CD4-positive, alpha-beta T cell treated with Interleukin-2 at 100 ng/mL for 4 hours (primary cell): Measurements from ENCODE around the gene MORC3.
"Not testable (repeated sequence)": the region's sequence is repeated elsewhere in the genome, so short reads cannot be mapped to it uniquely, and the experiment has no call there.

ENCODE experiments used
- DNase-seq: peaks from one replicate; pipeline ENCODE4 v3.0.0-alpha.2; 2020; ENCODE audit warnings: low spot score

The MORC3 gene

DNA sequence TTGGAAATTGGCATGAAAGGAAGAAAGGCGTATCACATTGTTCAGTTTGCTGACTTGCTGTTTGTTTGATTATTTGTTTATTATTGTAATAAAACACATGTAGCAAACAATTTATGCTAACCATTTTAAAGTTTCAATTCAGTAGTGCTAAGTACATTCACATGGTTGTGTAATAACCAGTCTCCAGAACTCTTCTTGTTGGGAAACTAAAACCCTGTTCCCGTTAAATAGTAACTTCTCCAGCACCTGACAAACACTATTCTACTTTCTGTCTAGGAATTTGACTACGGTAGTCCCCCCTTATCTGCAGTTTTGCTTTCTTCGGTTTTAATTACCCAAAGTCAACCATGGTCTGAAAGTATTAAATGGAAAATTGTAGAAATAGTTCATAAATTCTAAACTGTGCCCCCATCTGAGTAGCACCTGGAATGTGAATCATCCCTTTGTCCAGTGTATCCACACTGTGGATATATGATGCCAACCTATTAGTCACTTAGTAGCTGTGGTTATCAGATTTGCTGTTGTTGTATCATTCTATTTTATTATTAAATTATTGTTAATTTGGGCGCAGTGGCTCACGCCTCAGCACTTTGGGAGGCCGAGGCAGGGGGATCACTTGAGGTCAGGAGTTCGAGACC lies 5.5 kb downstream of the MORC3 start:
- DNase-seq = no peak

DNA sequence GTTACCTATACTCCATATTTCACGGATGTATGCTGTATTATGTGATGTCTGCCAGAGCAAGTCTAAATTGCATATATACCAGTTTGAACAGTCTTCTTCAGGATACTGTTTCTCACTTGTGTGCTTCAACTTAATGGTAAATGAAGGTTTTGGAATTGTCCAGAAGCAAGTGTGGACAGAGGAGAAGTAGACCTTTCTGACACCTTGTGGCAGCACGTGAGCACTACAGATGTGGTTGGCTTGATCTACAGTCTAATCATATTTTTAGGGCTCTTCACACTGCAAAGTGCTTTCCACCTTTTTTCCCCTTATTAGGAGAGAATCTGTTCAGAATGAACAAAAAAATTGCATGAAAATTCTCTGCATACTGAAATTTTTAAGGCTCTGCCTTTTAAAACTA lies 10.9 kb downstream of the MORC3 start:
- peak; percentile 61 for DNase-seq

DNA sequence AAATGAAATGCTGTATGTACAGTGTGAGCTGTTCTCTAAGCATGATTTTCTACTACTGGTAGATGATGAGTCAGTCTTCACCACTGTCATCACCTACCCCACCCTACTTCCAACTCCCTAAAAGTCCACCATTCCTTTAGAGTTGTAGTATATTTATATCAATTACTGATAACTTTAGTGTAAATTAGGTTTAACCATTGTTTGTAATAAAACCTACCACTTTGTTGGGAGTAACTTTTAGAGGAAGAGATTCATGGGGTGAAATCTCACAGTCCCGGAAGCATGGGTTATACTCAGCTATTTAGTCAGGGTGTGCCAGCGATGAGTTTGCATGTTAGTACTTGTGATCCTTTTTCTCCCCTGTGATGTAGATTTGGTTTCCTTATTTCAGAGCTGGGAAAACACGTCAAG lies 17.1 kb downstream of the MORC3 start:
- no peak for DNase-seq

GRCh38 chr21:36338975-36339374 lies 19.0 kb downstream of the MORC3 start:
- no peak for DNase-seq

- not testable (repeated sequence) for DNase-seq
These were observed 22.6 kb downstream of the MORC3 start for GRCh38 chr21:36342581-36342980.

DNA sequence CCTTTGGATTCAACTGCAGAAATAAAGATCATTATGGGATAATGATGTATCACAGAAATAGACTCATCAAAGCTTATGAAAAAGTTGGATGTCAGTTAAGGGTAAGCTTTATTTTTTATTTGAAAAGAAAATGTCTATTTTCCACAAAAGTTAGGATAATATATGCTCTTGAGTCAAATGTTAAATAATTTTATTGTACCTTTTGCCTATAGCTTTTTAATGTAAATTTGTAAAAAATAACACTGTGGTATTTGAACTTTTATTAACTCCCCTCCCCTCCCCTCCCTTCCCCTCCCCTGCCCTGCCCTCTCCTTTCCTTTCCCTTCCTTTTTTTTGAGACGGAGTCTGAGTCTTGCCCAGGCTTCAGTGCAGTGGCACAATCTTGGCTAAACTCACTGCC lies 24.9 kb downstream of the MORC3 start:
- no peak for DNase-seq

DNA sequence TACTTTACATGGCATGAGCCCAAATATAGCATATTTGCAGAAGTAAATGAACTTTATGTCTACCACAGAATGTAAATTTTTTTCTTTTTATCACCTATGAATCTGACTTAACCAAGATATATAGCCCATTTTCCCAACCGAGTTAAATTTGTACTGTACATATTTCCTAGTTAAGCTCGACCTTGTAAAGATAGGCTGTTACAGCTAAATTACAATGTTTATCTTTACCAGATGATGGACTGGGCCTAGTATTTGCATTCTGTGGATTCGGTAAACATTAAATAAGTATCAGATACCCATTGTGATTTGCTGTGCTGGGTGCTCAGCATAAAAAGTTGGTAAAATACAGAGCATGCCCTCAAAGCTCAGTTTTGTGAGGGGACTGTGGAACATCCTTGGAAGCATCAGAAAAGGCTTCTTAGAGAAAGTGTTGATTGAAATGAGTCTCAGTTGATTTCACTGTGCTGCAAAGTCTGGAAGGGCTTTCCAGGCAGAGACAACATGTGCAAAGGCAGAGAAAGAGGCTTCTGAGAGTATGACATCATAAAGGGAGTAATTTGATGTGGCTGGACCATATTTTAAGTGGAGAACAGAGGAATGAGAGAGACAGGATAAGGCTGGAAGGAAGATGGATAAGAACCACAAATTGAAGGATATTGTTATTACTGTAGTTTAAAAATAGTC lies 27.4 kb downstream of the MORC3 start:
- DNase-seq = no peak

GRCh38 chr21:36347962-36348328 lies 27.9 kb downstream of the MORC3 start:
- DNase-seq = no peak

DNA sequence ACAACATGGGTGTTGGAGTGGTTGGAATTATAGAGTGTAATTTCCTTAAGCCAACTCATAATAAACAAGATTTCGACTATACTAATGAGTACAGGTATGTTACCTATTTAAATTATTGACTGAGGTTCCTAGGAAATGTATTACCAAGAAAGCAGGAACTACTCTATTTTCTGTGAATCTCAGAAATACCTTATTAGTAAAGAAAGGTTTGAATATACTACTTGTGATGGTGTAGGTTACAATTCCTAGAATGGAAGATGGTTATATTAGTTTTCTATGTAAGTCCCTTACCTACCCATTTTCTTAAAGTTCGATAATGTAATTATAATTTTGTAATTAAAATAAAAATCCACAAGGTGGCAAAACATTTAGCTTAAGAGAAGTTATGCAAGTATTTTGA lies 29.3 kb downstream of the MORC3 start:
- DNase-seq = no peak

DNA sequence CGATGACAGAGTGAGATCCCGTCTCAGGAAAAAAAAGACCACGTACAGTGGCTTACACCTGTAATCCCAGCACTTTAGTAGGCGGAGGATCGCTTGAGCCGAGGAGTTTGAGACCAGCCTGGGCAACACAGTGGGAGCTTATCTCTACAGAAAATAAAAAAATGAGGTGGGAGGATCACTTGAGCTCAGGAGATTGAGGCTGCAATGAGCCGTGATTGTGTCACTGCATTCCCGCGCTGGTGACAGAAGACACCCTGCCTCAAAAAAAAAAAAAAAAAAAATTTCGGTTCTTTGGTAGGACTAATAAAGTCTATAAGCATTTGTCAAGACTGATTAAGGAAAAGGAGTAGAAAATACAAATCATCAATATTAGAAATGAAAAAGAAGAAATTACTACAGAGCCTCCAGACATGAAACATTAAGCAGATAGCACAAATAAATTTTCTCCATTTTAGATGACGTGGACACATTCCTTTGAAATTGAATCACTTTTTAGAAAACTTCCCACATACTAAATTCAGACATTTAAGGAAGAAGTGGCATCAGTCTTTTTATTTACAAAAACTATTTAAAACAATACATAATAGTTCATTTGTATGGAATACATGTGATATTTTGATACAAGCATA lies 30.4 kb downstream of the MORC3 start:
- no peak for DNase-seq

DNA sequence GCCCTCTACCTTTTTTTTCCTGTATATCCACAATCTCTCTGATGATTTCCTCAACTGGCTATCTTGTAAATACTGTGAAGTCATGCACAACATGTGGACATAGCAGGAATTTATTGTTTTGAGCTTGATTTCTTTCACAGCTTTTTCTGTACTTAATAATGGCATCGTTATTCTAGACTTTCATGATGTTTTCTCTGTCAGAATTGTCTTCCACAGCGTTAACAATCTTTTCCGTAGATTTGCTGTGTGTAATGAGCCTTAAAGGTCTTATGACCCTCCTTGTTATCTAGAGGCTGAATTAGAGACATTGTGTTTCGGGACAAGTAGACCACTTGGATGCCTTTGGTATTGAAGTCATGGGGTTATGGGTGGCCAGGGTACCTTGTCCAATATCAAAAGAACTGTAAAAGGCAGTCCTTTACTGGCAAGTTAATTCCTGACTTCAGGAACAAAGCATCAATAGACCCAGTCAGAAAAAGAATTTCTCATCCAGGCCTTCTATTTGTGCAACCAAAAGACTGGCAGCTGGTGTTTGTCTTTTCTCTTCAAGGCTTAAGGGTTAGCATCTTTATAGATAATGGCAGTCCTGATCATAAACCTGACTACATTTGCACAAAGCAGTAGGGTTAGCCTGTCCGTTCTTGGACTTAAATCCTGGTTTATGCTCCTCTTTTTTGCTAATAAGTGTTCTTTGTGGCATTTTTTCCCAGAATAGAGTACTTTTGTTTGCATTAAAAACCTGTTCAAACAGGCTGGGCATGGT lies 35.1 kb downstream of the MORC3 start:
- no peak for DNase-seq

- DNase-seq = no peak
These were observed 35.9 kb downstream of the MORC3 start for GRCh38 chr21:36355868-36356267.

GRCh38 chr21:36359185-36359584 lies 39.2 kb downstream of the MORC3 start:
- DNase-seq = no peak

DNA sequence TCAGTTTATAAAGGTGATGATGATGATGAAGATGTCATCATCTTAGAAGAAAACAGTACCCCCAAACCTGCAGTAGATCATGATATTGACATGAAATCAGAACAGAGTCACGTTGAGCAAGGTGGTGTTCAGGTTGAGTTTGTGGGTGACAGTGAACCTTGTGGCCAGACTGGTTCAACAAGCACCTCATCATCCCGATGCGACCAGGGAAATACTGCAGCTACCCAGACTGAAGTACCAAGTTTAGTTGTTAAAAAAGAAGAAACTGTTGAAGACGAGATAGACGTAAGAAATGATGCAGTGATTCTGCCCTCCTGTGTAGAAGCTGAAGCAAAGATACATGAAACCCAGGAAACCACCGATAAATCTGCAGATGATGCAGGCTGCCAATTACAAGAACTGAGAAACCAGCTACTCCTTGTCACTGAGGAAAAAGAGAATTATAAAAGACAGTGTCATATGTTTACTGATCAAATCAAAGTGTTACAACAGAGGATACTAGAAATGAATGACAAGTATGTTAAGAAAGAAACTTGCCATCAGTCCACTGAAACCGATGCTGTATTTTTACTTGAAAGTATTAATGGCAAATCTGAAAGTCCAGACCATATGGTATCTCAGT lies 49.2 kb downstream of the MORC3 start:
- no peak for DNase-seq

GRCh38 chr21:36375994-36376393 lies 56.0 kb downstream of the MORC3 start:
- DNase-seq = no peak

DNA sequence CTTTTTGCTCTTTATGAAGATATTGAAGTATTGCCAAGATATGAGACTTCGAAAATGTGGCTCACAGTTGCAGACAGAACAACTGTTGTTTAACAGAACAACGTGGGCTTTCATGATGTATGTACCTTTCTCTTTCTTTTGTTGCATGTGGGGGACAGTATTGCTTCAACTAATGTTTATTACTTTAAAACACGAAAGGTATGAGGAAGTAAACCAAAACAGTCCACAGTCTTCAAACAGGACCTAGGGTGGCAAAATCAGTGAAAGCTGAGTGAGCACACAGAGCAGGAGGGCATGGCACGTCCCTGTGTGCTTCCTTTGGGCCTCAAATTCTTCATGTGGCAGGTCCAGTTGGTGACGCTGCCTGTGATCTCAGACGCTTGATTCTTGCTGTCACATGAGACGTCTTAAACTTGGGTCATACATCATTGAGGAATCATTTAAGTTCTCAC lies 57.4 kb downstream of the MORC3 start:
- no peak for DNase-seq

DNA sequence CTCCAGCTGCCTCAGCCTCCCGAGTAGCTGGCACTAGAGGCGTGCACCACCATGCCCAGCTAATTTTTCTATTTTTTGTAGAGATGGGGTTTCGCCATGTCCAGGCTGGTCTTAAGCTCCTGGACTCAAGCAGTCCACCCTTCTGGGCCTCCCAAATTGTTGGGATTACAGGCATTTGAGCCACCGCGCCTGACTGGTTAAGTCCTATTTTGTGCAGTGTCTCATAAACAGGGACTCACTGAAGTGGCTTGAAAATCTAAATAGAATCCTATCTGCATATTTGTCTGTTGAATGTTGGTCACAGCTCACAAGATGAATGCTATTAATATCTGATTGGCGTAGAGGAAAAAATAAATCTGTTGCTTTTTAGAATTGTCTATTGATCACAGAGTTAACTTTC lies 59.3 kb downstream of the MORC3 start:
- no peak for DNase-seq

DNA sequence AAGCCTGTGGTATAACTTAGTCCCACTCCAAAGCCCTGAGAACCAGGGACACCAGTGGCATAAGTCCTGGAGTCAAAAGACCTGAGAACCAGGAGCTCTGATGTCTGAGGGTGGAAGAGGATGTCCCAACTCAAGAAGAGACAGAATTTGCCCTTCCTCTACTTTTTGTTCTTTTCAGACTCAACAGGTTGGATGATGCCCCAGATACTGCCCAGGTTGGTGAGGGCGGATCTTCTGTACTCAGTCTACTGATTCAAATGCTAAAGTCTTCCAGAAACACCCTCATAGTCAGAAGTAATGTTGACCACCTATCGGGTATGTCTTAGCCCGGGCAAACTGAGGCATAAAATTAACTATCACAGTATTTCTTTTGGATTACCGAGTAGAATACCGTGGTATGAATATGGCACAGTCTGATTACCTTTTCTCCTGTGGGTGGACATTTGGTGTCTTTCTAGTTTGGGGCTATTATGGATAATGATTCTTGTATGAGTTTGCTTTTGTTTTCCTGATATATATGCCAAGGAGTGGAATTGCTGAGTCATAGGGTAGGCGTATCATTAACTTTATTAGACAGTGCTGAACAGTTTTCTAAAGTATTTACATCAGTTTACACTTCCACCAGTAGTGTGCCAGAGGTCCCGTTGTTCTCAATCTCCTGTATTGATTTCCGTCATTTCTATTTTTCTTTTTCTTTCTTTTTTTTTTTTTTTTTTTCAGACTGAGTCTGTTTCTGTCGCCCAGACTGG lies 62.0 kb downstream of the MORC3 start:
- DNase-seq = no peak

DNA sequence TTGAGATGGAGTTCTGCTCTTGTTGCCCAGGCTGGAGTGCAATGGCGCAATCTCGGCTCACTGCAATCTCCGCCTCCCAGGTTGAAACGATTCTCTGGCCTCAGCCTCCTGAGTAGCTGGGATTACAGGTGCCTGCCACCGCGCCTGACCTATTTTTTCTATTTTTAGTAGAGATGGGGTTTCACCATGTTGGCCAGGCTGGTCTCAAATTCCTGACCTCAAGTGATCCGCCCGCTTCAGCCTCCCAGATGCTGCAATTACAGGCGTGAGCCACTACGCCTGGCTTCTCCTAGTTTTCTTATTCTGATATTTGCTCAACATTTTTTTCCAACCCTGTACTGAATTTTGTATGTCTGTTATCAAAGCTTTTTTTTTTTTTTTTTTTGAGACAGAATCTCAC lies 62.7 kb downstream of the MORC3 start:
- DNase-seq = not testable (repeated sequence)

DNA sequence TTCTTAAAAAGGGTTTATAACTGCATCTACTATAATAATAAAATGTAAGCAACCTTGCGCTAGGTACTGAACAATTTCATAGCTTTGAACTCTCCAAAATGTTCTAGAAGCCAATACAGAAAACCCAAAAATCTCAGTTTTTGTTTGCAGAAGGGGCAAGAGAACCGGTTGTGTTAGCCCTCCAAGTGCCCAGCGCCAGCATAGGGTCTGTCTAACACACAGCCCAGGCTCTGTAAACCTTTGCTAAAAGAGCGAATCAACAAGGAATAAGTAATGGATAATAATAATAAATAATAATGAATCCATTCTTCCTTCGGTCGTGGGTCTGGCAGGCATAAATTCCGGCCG lies 64.9 kb downstream of the MORC3 start:
- no peak for DNase-seq

GRCh38 chr21:36385233-36386030 lies 65.4 kb downstream of the MORC3 start, which contains the start of gene CHAF1B:
TSS of gene CHAF1B (plus strand) at chr21:36385392. CDS start at chr21:36386137, 745 bp downstream.
- DNase-seq = peak; percentile 74
